Measurements from ENCODE around the gene SENP7.
A peak's percentile ranks its signal among the peaks of the same experiment; 100 is the strongest.
"Not testable (repeated sequence)": the region's sequence is repeated elsewhere in the genome, so short reads cannot be mapped to it uniquely, and the experiment has no call there.

The SENP7 gene

GRCh38 chr3:101512646-101513418 lies at the start of gene SENP7:
Gene SENP7 (minus strand): TSS chr3:101513212. CDS start chr3:101513130, 82 bp downstream.
- peak; percentile 75 for DNase-seq

- peak; percentile 93 for DNase-seq
These were observed 48.8 kb upstream of the SENP7 start, which contains the start of gene TRMT10C for GRCh38 chr3:101561630-101562328. Gene TRMT10C (plus strand): TSS chr3:101561868. CDS start chr3:101564782, 2,914 bp downstream.

GRCh38 chr3:101556064-101556463 lies 43.1 kb upstream of the SENP7 start:
- no peak for DNase-seq

- not testable (repeated sequence) for DNase-seq
These were observed 40.4 kb upstream of the SENP7 start for GRCh38 chr3:101553381-101553780.

- DNase-seq, result not testable (repeated sequence)
These were observed 38.5 kb upstream of the SENP7 start for GRCh38 chr3:101551359-101552081.

- DNase-seq, result no peak
These were observed 36.5 kb upstream of the SENP7 start for GRCh38 chr3:101549473-101549872.

- DNase-seq, result no peak
These were observed 35.6 kb upstream of the SENP7 start for GRCh38 chr3:101548527-101549105.

GRCh38 chr3:101544161-101544850 lies 31.3 kb upstream of the SENP7 start:
- no peak for DNase-seq

GRCh38 chr3:101542957-101543356 lies 29.9 kb upstream of the SENP7 start:
- no peak for DNase-seq

- not testable (repeated sequence) for DNase-seq
These were observed 23.9 kb upstream of the SENP7 start for GRCh38 chr3:101536955-101537354.

GRCh38 chr3:101536266-101536665 lies 23.3 kb upstream of the SENP7 start:
- DNase-seq, result no peak

GRCh38 chr3:101535221-101535620 lies 22.2 kb upstream of the SENP7 start:
- DNase-seq, result no peak

GRCh38 chr3:101533603-101533968 lies 20.6 kb upstream of the SENP7 start:
- DNase-seq, result no peak

- DNase-seq, result no peak
These were observed 20.0 kb upstream of the SENP7 start for GRCh38 chr3:101532783-101533602.

GRCh38 chr3:101531473-101532086 lies 18.6 kb upstream of the SENP7 start:
- no peak for DNase-seq

GRCh38 chr3:101530686-101531047 lies 17.7 kb upstream of the SENP7 start:
- no peak for DNase-seq

- DNase-seq, result no peak
These were observed 17.0 kb upstream of the SENP7 start for GRCh38 chr3:101529816-101530685.

GRCh38 chr3:101527906-101528305 lies 14.9 kb upstream of the SENP7 start:
- DNase-seq, result no peak

- no peak for DNase-seq
These were observed 14.4 kb upstream of the SENP7 start for GRCh38 chr3:101527441-101527840.

- DNase-seq, result no peak
These were observed 8.2 kb upstream of the SENP7 start for GRCh38 chr3:101521211-101521701.
